GM18499 (cell line): ENCODE data around the gene RHOB.
"Not testable (repeated sequence)": the region's sequence is repeated elsewhere in the genome, so short reads cannot be mapped to it uniquely, and the experiment has no call there.

Experiments used
- ATAC-seq: cut with Tn5 transposase; IDR thresholded peaks from one replicate; pipeline ENCODE4 v1.9.1; 2021; ENCODE audit warnings: moderate number of reproducible peaks; ENCODE audit not compliant: insufficient read depth, unreplicated experiment

The RHOB gene

GRCh38 chr2:20451341-20451740 is 4.5 kb downstream of the RHOB start:
- no peak for ATAC-seq

- no peak for ATAC-seq
Observed at GRCh38 chr2:20451761-20452499, 5.1 kb downstream of the RHOB start.

- ATAC-seq: no peak
Observed at GRCh38 chr2:20452551-20452950, 5.7 kb downstream of the RHOB start.

GRCh38 chr2:20453087-20453486 is 6.2 kb downstream of the RHOB start:
- ATAC-seq: no peak

- ATAC-seq: no peak
Observed at GRCh38 chr2:20454036-20454981, 7.4 kb downstream of the RHOB start.

- ATAC-seq: no peak
Observed at GRCh38 chr2:20455076-20455587, 8.3 kb downstream of the RHOB start.

- ATAC-seq: no peak
Observed at GRCh38 chr2:20456116-20456571, 9.3 kb downstream of the RHOB start.

- no peak for ATAC-seq
Observed at GRCh38 chr2:20456636-20457426, 10.0 kb downstream of the RHOB start.

- ATAC-seq: no peak
Observed at GRCh38 chr2:20457661-20458630, 11.1 kb downstream of the RHOB start.

- not testable (repeated sequence) for ATAC-seq
Observed at GRCh38 chr2:20458737-20459484, 12.0 kb downstream of the RHOB start.

GRCh38 chr2:20465716-20466394 is 19.0 kb downstream of the RHOB start:
- no peak for ATAC-seq

GRCh38 chr2:20467789-20468548 is 21.1 kb downstream of the RHOB start:
- no peak for ATAC-seq

GRCh38 chr2:20468549-20469500 is 22.0 kb downstream of the RHOB start:
- ATAC-seq: no peak

- ATAC-seq: no peak
Observed at GRCh38 chr2:20469595-20469994, 22.7 kb downstream of the RHOB start.

- no peak for ATAC-seq
Observed at GRCh38 chr2:20470211-20470610, 23.3 kb downstream of the RHOB start.

- ATAC-seq: no peak
Observed at GRCh38 chr2:20471148-20471547, 24.3 kb downstream of the RHOB start.
